HCT116 (cell line): ENCODE data around the gene DYNLL2. TPM values are rescaled to one million over a fixed set of nuclear protein-coding genes. Genes with fewer than 3 reads are reported as not detected.

Experiments
- ATAC-seq: fragments of 200-7000 bp; cut with Tn5 transposase; 2 replicates; pipeline ENCODE4 v1.9.1; 2020; ENCODE audit warnings: mild to moderate bottlenecking, moderate library complexity
- BruUV-seq: library from RNA; stranded (reverse); fragments of 400-500 nt; replicated peaks from 2 replicates; lab custom pipeline; 2021; lab: Mats Ljungman, UMichigan
- CTCF ChIA-PET: fragments of 300-600 bp; sonication (Branson Sonifier 250); formaldehyde crosslinking; loops from one replicate; lab custom pipeline; 2021; ENCODE audit warnings: antibody characterized with exemption; lab: Charles Lee
- POLR2A ChIA-PET: fragments of 300-600, 350-600 bp; sonication (Branson Sonifier 250); formaldehyde crosslinking; loops from one replicate; lab custom pipeline; 2021; ENCODE audit warnings: antibody characterized with exemption; lab: Charles Lee
- RAD21 ChIA-PET, 2 experiments: fragments of 300-600 bp; sonication (Branson Sonifier 250); formaldehyde crosslinking; loops; one replicate each; lab custom pipeline; 2023; ENCODE audit warnings: low total read pairs in 2 of 2; ENCODE audit not compliant: uncharacterized antibody in 2 of 2, unreplicated experiment in 2 of 2, low non-redundant PET in 1 of 2; lab: Charles Lee
- DNase-seq: peaks from one replicate; pipeline ENCODE4 v3.0.0-alpha.2; 2010; ENCODE audit warnings: low read depth, low spot score
- H2AFZ ChIP-seq: fragments of 200-600 bp; shearing (Covaris generic), sonication (generic); 2 replicates; pipeline ENCODE4 v1.6.1; 2017; ENCODE audit warnings: low read depth, mixed run types, mixed read lengths, antibody characterized with exemption, low read length; ENCODE audit not compliant: poor library complexity, severe bottlenecking
- H3K27ac ChIP-seq: 2 replicates; pipeline ENCODE4 v1.5.1; 2012; ENCODE audit warnings: low read depth, low read length
- H3K27me3 ChIP-seq: fragments of 200-600 bp; sonication (generic); 2 replicates; pipeline ENCODE4 v1.6.1; 2016; ENCODE audit warnings: mixed run types, low read length, mixed read lengths; ENCODE audit not compliant: insufficient read depth
- H3K36me3 ChIP-seq, 2 experiments: fragments of 200-500 bp in 1 of 2; fragments of 200-600 bp in 1 of 2; sonication (Bioruptor generic) in 1 of 2; sonication (generic) in 1 of 2; 2 replicates each; pipeline versions ENCODE4 v1.5.1 to v1.6.1; 2014 to 2016; ENCODE audit warnings: low read length in 2 of 2, inconsistent platforms in 1 of 2, mixed read lengths in 1 of 2, mixed run types in 1 of 2; ENCODE audit not compliant: insufficient read depth in 2 of 2, control insufficient read depth in 1 of 2
- H3K4me1 ChIP-seq, 2 experiments: fragments of 200-600 bp in 1 of 2; sonication (generic) in 1 of 2; 2 replicates each; pipeline versions ENCODE4 v1.5.1 to v1.6.1; 2012 to 2017; ENCODE audit warnings: low read length in 2 of 2, inconsistent platforms in 1 of 2, mild to moderate bottlenecking in 1 of 2, mixed read lengths in 1 of 2, mixed run types in 1 of 2, moderate library complexity in 1 of 2; ENCODE audit not compliant: insufficient read depth in 2 of 2, control insufficient read depth in 1 of 2
- H3K4me2 ChIP-seq: fragments of 200-600 bp; sonication (generic); 2 replicates; pipeline ENCODE4 v1.6.1; 2017; ENCODE audit warnings: mixed run types, low read length, mixed read lengths
- H3K4me3 ChIP-seq, 2 experiments: fragments of 200-600 bp in 1 of 2; sonication (generic) in 1 of 2; replicated peaks in 1 of 2; 2 replicates each; pipeline ENCODE4 v1.5.1; 2011 to 2016; ENCODE audit warnings: low read length in 2 of 2, control low read depth in 1 of 2, low read depth in 1 of 2, mild to moderate bottlenecking in 1 of 2, mixed read lengths in 1 of 2, mixed run types in 1 of 2
- H3K79me2 ChIP-seq: fragments of 200-600 bp; sonication (generic); 2 replicates; pipeline ENCODE4 v1.6.1; 2017; ENCODE audit warnings: mild to moderate bottlenecking, mixed run types, low read length, moderate library complexity, mixed read lengths; ENCODE audit not compliant: insufficient read depth
- H3K9ac ChIP-seq: fragments of 200-600 bp; sonication (generic); 2 replicates; pipeline ENCODE4 v1.6.1; 2016; ENCODE audit warnings: low read length, mixed read lengths
- H3K9me2 ChIP-seq: fragments of 200-600 bp; sonication (generic), shearing (Covaris generic); 2 replicates; pipeline ENCODE4 v1.6.1; 2017; ENCODE audit warnings: mixed run types, mild to moderate bottlenecking, moderate library complexity; ENCODE audit not compliant: insufficient read depth
- H3K9me3 ChIP-seq, 2 experiments: fragments of 200-500 bp in 1 of 2; fragments of 200-600 bp in 1 of 2; sonication (Bioruptor generic) in 1 of 2; sonication (generic) in 1 of 2; 2 replicates each; pipeline ENCODE4 v1.6.1; 2014 to 2017; ENCODE audit warnings: low read length in 2 of 2, mixed read lengths in 2 of 2, inconsistent platforms in 1 of 2, low read depth in 1 of 2, mild to moderate bottlenecking in 1 of 2, mixed run types in 1 of 2, moderate library complexity in 1 of 2; ENCODE audit not compliant: control insufficient read depth in 1 of 2, insufficient read depth in 1 of 2
- H4K20me1 ChIP-seq: fragments of 200-600 bp; sonication (generic), shearing (Covaris generic); 2 replicates; pipeline ENCODE4 v1.6.1; 2017; ENCODE audit warnings: mixed run types, mild to moderate bottlenecking, moderate library complexity; ENCODE audit not compliant: insufficient read depth
- CBX3 ChIP-seq: IDR thresholded peaks from 2 replicates; pipeline ENCODE4 v1.6.1; 2012; ENCODE audit warnings: low read depth
- CEBPB ChIP-seq: IDR thresholded peaks from 2 replicates; pipeline ENCODE4 v1.6.1; 2012; ENCODE audit warnings: low read depth
- MAX ChIP-seq: IDR thresholded peaks from 2 replicates; pipeline ENCODE4 v1.6.1; 2012
- POLR2AphosphoS5 ChIP-seq: IDR thresholded peaks from 2 replicates; pipeline ENCODE4 v1.6.1; 2011; ENCODE audit warnings: mild to moderate bottlenecking, low read depth, low read length, moderate library complexity
- RAD21 ChIP-seq: IDR thresholded peaks from 2 replicates; pipeline ENCODE4 v1.6.1; 2012; ENCODE audit warnings: low read depth, mild to moderate bottlenecking
- SP1 ChIP-seq: IDR thresholded peaks from 2 replicates; pipeline ENCODE4 v1.6.1; 2012; ENCODE audit warnings: low read depth
- ZBTB33 ChIP-seq: IDR thresholded peaks from 2 replicates; pipeline ENCODE4 v1.6.1; 2011; ENCODE audit warnings: mild to moderate bottlenecking, low read length, moderate library complexity; ENCODE audit not compliant: insufficient replicate concordance; ENCODE audit errors: extremely low read depth
- ZNF274 ChIP-seq: fragments of 200-500 bp; sonication (Bioruptor generic); IDR thresholded peaks from 2 replicates; pipeline ENCODE4 v1.6.1; 2014; ENCODE audit warnings: mild to moderate bottlenecking, low read depth, low read length, inconsistent platforms
- intact Hi-C: fragments of 100-400 bp; cut with micrococcal nuclease; formaldehyde crosslinking; loops from 2 replicates; pipeline ENCODE4 v1.10.0; 2022
- total RNA-seq: library from RNA; stranded (reverse); gene quantifications from one replicate; pipeline ENCODE4 v1.2.1, GENCODE V29; 2021; ENCODE audit not compliant: unreplicated experiment

Gene DYNLL2
- total RNA-seq, 1 experiment from 2014 or later, result 54.9 TPM

GRCh38 chr17:58049533-58049932 is 33.7 kb upstream of the DYNLL2 start:
- intact Hi-C loops, result no loop called here

GRCh38 chr17:58050966-58051365 is 32.3 kb upstream of the DYNLL2 start:
- ChIA-PET CTCF (no interaction called here), RAD21 (no interaction called here), POLR2A (interaction anchor here (0.7 to 1.6 kb wide), 2 partner anchors 32 to 40 kb away, joined by 3 to 9 read pairs; partner anchors contain the start of gene DYNLL2)
- H3K27me3 ChIP-seq, result no peaks in the 10 kb centered on the region
- no peak overlapping the region for H3K9ac ChIP-seq
- H4K20me1 ChIP-seq, result no peaks in the 10 kb centered on the region
- TF ChIP-seq CEBPB (no peak), SP1 (no peak), ZBTB33 (no peak), ZNF274 (no peak), RAD21 (no peak), CBX3 (no peak)
- ATAC-seq (no peak), DNase-seq (no peak)
- no peaks in the 10 kb centered on the region for H3K9me3 ChIP-seq
- no peak overlapping the region for H3K4me3 ChIP-seq
- no peaks in the 10 kb centered on the region for H3K36me3 ChIP-seq
- no peak overlapping the region for H3K4me2 ChIP-seq
- no peaks in the 10 kb centered on the region for H3K79me2 ChIP-seq
- no peak overlapping the region for H2AFZ ChIP-seq
- intact Hi-C loops, result no loop called here
- H3K4me1 ChIP-seq, result no peaks in the 10 kb centered on the region
- no peaks in the 10 kb centered on the region for H3K9me2 ChIP-seq
- BruUV-seq, result no TSS peak
- H3K27ac ChIP-seq, result no peak overlapping the region

More at GRCh38 chr17:58049533-58049932, 33.7 kb upstream of the DYNLL2 start:
- Histone ChIP-seq H2AFZ (no peak overlapping the region), H3K4me3 (no peak overlapping the region), H3K36me3 (no peaks in the 10 kb centered on the region), H3K27ac (no peak overlapping the region), H3K79me2 (no peaks in the 10 kb centered on the region), H4K20me1 (no peaks in the 10 kb centered on the region), H3K4me2 (no peak overlapping the region), H3K9ac (no peak overlapping the region), H3K9me2 (no peaks in the 10 kb centered on the region), H3K9me3 (no peaks in the 10 kb centered on the region), H3K27me3 (no peaks in the 10 kb centered on the region), H3K4me1 (no peaks in the 10 kb centered on the region)
- DNase-seq (no peak), ATAC-seq (no peak)
- no peak for TF ChIP-seq MAX
- no peak for TF ChIP-seq ZBTB33
- no peak for TF ChIP-seq CBX3
- TF ChIP-seq POLR2AphosphoS5, result no peak
- no TSS peak for BruUV-seq
- ChIA-PET RAD21 (no interaction called here), CTCF (no interaction called here), POLR2A (no interaction called here)
